ENCODE measurements around the gene GRM4.
"Not testable (repeated sequence)": the region's sequence is repeated elsewhere in the genome, so short reads cannot be mapped to it uniquely, and the experiment has no call there.

The GRM4 gene

DNA sequence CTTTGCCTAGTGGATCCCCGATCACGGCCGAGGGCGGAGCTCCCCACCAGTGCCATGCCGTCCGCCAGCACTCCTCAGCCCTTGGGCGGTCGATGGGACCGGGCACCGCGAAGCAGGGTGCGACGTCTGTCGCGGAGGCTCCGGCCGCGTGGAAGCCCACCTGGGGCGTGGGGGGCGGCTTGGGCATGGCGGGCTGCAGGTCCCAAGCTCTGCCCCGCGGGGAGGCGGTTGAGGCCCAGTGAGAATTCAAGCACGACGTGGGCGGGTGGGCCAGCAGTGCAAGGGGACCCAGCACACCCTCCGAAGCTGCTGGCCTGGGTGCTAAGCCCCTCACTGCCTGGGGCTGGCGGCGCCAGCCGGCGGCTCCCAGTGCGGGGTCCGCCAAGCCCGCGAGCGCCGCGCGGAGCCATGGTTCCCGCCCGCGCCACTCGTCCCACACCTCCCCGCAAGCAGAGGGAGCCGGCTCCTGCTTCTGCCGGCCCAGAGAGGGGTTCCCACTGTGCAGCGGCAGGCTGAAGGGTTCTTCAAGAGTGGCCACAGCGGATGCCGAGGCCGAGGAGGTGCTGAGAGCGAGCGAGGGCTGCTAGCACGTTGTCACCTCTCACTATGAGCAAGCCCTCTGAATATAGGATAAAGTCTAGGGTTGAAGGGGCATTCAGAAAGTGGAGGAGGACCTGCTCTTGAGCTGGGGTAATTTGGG lies 128.6 kb downstream of the GRM4 start:
- DNase-seq: no peak

DNA sequence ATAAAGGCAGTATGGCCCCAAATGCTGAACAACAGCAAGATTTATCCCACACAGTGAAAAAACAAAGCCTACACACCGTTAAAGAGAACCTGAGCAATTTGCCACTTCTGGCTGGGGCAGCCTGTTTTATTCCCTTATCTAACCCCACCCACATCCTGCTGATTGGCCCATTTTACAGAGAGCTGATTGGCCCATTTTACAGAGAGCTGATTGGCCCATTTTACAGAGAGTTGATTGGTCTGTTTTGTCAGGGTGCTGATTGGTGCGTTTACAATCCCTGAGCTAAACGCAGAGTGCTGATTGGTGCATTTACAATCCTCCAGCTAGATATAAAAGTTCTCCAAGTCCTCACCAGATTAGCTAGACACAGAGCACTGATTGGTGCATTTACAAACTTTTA lies 129.3 kb downstream of the GRM4 start:
- DNase-seq: not testable (repeated sequence)

DNA sequence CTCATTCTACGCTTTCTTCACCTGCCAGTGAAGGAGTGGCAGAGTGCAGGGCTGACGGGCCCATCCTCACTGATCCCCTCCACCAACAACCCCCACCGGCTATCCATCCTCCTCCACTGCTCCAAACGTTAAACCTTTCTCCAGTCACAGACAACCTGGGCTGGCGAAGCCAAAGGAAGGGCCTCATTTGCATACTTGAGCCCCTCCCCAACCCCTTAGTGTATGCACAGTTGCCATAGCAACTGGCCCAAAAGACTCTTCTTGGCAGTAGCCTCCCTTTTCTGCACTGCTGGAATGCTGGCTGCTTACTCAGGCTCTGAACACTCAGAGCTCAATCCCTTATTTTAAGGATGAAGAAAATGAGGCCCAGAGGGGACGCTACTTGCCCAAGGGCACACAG lies 130.3 kb downstream of the GRM4 start:
- no peak for DNase-seq

DNA sequence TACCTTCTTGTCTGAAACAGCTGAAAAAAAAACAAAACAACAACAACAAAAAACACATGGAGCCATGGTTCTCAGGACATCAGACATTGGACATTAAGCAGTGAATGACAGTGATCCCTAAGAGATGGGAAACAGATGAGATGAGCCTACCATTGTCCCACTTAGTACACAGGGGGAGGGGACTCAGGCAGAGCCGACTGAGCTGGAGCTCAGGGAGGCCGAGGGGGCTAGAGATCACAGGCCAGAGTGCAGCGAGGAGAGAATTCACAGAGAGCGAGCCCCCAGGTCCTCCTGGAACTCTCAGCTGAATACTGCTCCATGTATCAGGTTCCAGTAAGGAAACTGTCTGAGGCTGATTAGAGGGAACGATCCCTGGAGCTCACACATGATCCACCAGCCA lies 134.6 kb downstream of the GRM4 start:
- no peak for DNase-seq

- DNase-seq: no peak
These were observed 139.9 kb downstream of the GRM4 start for GRCh38 chr6:34005901-34006531.

- no peak for DNase-seq
These were observed 141.2 kb downstream of the GRM4 start for GRCh38 chr6:34004706-34005105.

- DNase-seq: no peak
These were observed 141.9 kb downstream of the GRM4 start for GRCh38 chr6:34003962-34004361.

- DNase-seq: no peak
These were observed 143.9 kb downstream of the GRM4 start for GRCh38 chr6:34001706-34002621.

- no peak for DNase-seq
These were observed 145.6 kb downstream of the GRM4 start for GRCh38 chr6:34000281-34000680.

- DNase-seq: no peak
These were observed 146.3 kb downstream of the GRM4 start for GRCh38 chr6:33999567-33999966.

DNA sequence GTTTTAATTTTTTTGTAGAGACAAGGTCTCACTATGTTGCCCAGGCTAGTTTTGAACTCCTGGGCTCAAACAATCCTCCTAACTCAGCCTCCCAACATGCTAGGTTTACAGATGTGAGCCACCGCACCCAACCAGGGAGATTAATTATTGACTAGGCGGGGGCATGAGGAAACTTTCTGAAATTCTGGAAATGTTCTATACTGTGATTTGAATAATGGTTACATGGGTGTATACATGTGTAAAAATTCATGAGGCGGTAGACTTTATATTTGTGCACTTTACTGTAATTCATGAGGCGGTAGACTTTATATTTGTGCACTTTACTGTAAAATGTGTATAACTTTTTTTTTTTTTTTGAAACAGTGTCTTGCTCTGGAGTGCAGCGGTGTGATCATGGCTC lies 147.2 kb downstream of the GRM4 start:
- no peak for DNase-seq

GRCh38 chr6:33997265-33997664 lies 148.6 kb downstream of the GRM4 start:
- no peak for DNase-seq

DNA sequence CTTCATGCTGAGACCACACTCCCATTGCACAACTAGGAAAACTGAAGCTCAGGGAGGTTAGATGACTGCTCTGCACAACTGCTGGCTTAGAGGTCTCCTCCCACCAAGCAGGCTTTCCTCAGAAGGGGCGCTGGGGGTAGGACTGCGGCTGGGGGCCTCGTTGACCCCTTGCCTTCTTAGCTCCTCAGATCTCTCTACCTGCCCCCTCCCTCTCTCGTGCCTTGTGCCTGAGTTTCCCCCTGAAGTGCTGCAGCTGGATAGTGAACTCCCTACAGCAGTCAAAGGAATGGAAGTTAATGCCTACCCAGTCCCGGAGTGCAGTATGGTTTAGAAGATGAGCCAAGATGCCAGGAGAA lies 149.8 kb downstream of the GRM4 start:
- no peak for DNase-seq

- DNase-seq: no peak
These were observed 150.4 kb downstream of the GRM4 start for GRCh38 chr6:33995309-33996119.

DNA sequence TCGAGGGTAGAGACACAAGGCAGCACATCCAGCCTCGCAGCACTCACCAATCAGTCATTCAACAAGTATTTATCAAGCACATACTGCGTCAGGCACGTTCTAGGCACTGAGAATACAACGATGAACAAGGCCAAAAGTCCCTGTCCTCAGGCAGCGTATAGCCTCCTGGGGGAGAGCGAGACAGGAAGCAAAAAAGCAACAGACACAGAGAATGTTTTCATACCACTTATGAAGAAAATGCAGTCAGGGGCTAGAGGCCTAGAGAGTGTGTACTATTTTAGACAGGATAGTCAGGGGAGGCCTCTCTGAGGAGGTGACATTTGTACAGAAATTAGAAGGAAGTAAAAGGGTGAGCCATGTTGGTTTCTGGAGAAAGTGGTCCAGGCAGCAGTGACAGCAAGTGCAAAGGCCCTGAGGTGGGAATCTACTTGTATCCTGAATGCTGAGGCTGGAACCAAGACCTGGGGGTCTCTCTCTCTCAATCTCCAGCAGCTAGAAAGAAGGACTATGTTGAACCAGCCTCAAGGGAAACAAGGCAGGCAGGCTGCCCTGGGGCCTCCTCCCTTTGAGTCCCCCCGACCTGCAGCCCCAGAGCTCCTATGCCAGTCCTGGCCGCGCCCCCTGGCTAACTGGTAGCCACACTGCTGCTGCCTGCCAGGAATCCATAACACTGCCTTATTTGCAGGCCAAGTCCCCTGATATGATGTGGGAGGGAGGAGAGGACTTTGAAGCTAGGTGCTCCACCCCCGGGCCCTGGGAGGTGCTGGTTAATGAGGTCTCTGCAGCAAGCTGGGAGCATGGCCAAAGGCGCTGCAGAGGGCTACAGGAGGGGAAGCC lies 151.2 kb downstream of the GRM4 start:
- no peak for DNase-seq

GRCh38 chr6:33993653-33994471 lies 152.0 kb downstream of the GRM4 start:
- DNase-seq: no peak

GRCh38 chr6:33993091-33993490 lies 152.8 kb downstream of the GRM4 start:
- no peak for DNase-seq

GRCh38 chr6:33992191-33992590 lies 153.7 kb downstream of the GRM4 start:
- no peak for DNase-seq

- DNase-seq: no peak
These were observed 154.3 kb downstream of the GRM4 start for GRCh38 chr6:33991610-33992009.

DNA sequence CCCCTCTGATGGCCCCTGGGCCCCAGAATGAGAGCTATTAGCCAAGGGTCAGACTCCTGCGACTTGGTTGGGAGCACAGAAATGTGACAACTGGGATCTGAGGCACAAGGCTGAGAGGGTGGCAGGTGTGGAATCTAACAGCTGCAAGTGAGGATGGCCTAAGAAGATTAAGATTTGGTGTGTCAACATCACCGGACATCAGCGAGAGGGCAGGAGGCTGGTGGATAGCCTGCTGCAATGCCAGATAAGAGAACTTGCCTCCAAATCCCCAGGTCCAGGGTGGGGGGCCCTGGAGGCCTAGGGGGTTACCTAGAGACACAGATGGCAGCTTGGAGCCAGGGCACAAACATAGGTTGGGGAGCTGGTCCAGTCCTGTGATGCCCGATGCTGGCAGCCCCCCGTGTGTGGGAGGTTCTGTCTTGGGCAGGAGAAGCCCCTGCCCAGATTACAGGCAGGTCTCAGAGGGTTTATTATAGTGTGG lies 155.8 kb downstream of the GRM4 start:
- no peak for DNase-seq
